ENCODE data around the gene MRM3.

The MRM3 gene

DNA sequence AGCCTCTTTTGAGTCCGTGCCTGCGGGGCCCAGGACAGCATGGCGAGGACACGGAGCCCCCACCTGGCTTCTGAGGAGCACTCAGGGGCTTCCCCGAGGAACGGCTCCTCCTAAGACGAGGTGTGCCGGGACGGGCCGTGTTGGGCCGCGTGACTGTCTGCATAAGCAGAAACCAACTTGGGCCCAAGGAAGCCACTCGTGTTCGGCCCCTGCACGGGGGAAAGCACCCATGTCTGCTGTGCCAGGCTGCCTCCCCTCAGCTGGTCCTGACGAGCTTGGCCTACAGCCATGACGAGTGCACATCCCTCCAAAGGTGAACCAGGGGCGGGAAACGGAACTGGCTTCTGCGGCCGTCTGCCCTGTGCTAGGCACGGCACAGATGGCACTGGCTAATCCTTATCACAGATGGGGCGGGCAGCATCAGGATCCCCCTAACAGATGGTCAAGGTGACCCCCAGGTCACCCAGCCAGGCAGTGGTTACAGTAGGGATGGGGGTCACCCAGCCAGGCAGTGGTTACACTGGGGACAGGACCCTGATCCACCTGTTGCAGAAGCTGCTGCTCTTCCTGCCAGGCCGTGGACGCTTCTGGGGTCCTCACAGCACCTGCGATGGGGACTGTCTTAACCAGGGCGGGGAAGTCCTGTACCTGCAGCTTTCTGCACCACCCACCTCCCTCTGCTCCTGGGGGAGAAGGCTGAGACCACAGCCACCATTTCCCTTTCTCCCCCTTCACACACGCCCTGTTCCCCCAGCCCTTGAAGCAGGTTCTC lies 25.6 kb downstream of the MRM3 start:
- Histone ChIP-seq H3K9ac (ENCODE audit: low read length) (no peak overlapping the region), H3K27ac (ENCODE audit: low read depth, low read length) (no peak overlapping the region), H2BK5ac (ENCODE audit: low read length) (no peak overlapping the region), H3K27me3 (ENCODE audit: insufficient read depth, low read length, poor library complexity) (no peaks in the 10 kb centered on the region), H3K4me3 (ENCODE audit: low read length) (no peak overlapping the region), H2BK120ac (ENCODE audit: low read depth, low read length) (no peak overlapping the region), H3K23ac (ENCODE audit: low read length) (no peak overlapping the region), H3K4me1 (ENCODE audit: control insufficient read depth, low read depth, low read length) (no peaks in the 10 kb centered on the region), H2BK15ac (replicated peaks; ENCODE audit: low read depth) (no peak overlapping the region), H4K8ac (ENCODE audit: low read depth, low read length) (no peak overlapping the region), H3K79me1 (ENCODE audit: low read length) (peaks cover 19% of the 10 kb centered on the region), H3K56ac (ENCODE audit: low read length) (no peak overlapping the region), H3K4me2 (ENCODE audit: low read length) (no peak overlapping the region), H3K36me3 (ENCODE audit: control insufficient read depth, insufficient read depth, low read length) (peaks cover 6% of the 10 kb centered on the region), H4K5ac (ENCODE audit: low read length) (no peak overlapping the region), H3K4ac (ENCODE audit: low read depth, low read length) (no peak overlapping the region), H3K79me2 (ENCODE audit: control insufficient read depth, insufficient read depth, low read length) (peaks cover 5% of the 10 kb centered on the region), H3K18ac (ENCODE audit: low read length) (no peak overlapping the region), H2AK5ac (ENCODE audit: low read length) (no peak overlapping the region)
- no CpG with 5 or more reads among the region's 28 CpGs for WGBS (ENCODE audit: extremely low coverage, insufficient coverage, low lambda C conversion rate)
- no peak for DNase-seq

- Histone ChIP-seq H3K27me3 (ENCODE audit: insufficient read depth, low read length, poor library complexity) (no peaks in the 10 kb centered on the region), H3K4me2 (ENCODE audit: low read length) (no peak overlapping the region), H3K56ac (ENCODE audit: low read length) (no peak overlapping the region), H3K4me3 (ENCODE audit: low read length) (no peak overlapping the region), H3K79me2 (ENCODE audit: control insufficient read depth, insufficient read depth, low read length) (peaks cover 7% of the 10 kb centered on the region), H3K23ac (ENCODE audit: low read length) (no peak overlapping the region), H3K4me1 (ENCODE audit: control insufficient read depth, low read depth, low read length) (no peaks in the 10 kb centered on the region), H3K79me1 (ENCODE audit: low read length) (peaks cover 23% of the 10 kb centered on the region), H3K36me3 (ENCODE audit: control insufficient read depth, insufficient read depth, low read length) (peaks cover 15% of the 10 kb centered on the region), H3K18ac (ENCODE audit: low read length) (no peak overlapping the region), H3K9ac (ENCODE audit: low read length) (no peak overlapping the region), H2BK15ac (replicated peaks; ENCODE audit: low read depth) (no peak overlapping the region), H2AK5ac (ENCODE audit: low read length) (no peak overlapping the region), H4K5ac (ENCODE audit: low read length) (no peak overlapping the region), H2BK5ac (ENCODE audit: low read length) (no peak overlapping the region), H4K8ac (ENCODE audit: low read depth, low read length) (no peak overlapping the region), H3K4ac (ENCODE audit: low read depth, low read length) (no peak overlapping the region), H2BK120ac (ENCODE audit: low read depth, low read length) (no peak overlapping the region), H3K27ac (ENCODE audit: low read depth, low read length) (no peak overlapping the region)
- no peak for DNase-seq
- WGBS (ENCODE audit: extremely low coverage, insufficient coverage, low lambda C conversion rate): no CpG with 5 or more reads among the region's 29 CpGs
Observed at GRCh38 chr17:811051-811784, 29.1 kb downstream of the MRM3 start.

DNA sequence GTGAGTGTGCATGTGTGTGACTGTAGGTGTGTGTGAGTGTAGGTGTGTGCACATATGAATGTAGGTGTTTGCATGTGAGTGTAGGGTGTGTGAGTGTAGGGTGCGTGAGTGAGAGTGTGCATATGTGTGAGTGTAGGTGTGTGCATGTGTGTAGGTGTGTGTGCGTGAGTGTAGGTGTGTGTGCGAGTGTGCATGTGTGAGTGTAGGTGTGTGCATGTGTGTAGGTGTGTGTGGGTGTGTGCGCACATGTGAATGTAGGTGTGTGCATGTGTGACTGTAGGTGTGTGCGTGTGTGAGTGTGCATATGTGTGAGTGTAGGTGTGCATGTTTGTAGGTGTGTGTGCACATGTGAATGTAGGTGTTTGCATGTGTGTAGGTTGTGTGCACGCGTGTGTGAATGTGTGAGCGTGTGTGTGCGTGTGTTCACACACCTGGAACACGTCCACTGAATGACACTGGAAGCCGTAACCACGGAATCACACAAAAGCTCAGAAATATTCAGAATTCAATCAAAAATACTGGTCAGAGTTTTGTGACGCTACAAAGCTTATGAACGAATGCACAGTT lies 30.6 kb downstream of the MRM3 start:
- Histone ChIP-seq H3K56ac (ENCODE audit: low read length) (no peak overlapping the region), H3K18ac (ENCODE audit: low read length) (no peak overlapping the region), H2AK5ac (ENCODE audit: low read length) (no peak overlapping the region), H3K27me3 (ENCODE audit: insufficient read depth, low read length, poor library complexity) (no peaks in the 10 kb centered on the region), H2BK5ac (ENCODE audit: low read length) (no peak overlapping the region), H3K4me2 (ENCODE audit: low read length) (no peak overlapping the region), H3K23ac (ENCODE audit: low read length) (no peak overlapping the region), H2BK120ac (ENCODE audit: low read depth, low read length) (no peak overlapping the region), H3K79me1 (ENCODE audit: low read length) (peaks cover 20% of the 10 kb centered on the region), H3K4ac (ENCODE audit: low read depth, low read length) (no peak overlapping the region), H3K4me1 (ENCODE audit: control insufficient read depth, low read depth, low read length) (no peaks in the 10 kb centered on the region), H3K9ac (ENCODE audit: low read length) (no peak overlapping the region), H4K8ac (ENCODE audit: low read depth, low read length) (no peak overlapping the region), H3K27ac (ENCODE audit: low read depth, low read length) (no peak overlapping the region), H4K5ac (ENCODE audit: low read length) (no peak overlapping the region), H3K4me3 (ENCODE audit: low read length) (no peak overlapping the region), H2BK15ac (replicated peaks; ENCODE audit: low read depth) (no peak overlapping the region), H3K36me3 (ENCODE audit: control insufficient read depth, insufficient read depth, low read length) (peaks cover 18% of the 10 kb centered on the region), H3K79me2 (ENCODE audit: control insufficient read depth, insufficient read depth, low read length) (peaks cover 7% of the 10 kb centered on the region)
- no peak for DNase-seq
- 100% methylated on average over 2 of the region's 14 CpGs for WGBS (ENCODE audit: extremely low coverage, insufficient coverage, low lambda C conversion rate)

DNA sequence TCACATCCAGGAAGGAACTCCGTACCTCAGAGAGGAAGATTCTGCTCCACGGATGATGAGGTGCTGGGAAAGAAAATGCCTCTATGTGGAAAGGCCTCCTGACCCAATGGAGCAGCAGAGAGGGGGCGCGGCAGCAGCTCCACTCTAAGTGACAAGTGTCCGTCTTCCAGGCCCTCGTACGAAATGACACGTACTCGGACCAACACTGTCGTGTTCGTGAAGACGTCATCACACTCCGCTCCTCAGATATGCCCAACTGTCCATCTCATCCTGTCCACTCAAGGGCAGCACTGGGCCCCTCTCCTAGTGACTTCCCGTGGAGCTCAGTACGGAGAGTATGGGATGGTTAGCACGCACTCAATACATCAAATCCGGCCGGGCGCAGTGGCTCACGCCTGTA lies 32.2 kb downstream of the MRM3 start:
- Histone ChIP-seq H3K36me3 (ENCODE audit: control insufficient read depth, insufficient read depth, low read length) (peaks cover 21% of the 10 kb centered on the region), H4K8ac (ENCODE audit: low read depth, low read length) (no peak overlapping the region), H2BK15ac (replicated peaks; ENCODE audit: low read depth) (no peak overlapping the region), H3K27ac (ENCODE audit: low read depth, low read length) (no peak overlapping the region), H3K4me2 (ENCODE audit: low read length) (no peak overlapping the region), H3K18ac (ENCODE audit: low read length) (no peak overlapping the region), H2BK5ac (ENCODE audit: low read length) (no peak overlapping the region), H3K9ac (ENCODE audit: low read length) (no peak overlapping the region), H3K56ac (ENCODE audit: low read length) (no peak overlapping the region), H2AK5ac (ENCODE audit: low read length) (no peak overlapping the region), H3K23ac (ENCODE audit: low read length) (no peak overlapping the region), H3K27me3 (ENCODE audit: insufficient read depth, low read length, poor library complexity) (no peaks in the 10 kb centered on the region), H4K5ac (ENCODE audit: low read length) (no peak overlapping the region), H2BK120ac (ENCODE audit: low read depth, low read length) (no peak overlapping the region), H3K4me1 (ENCODE audit: control insufficient read depth, low read depth, low read length) (no peaks in the 10 kb centered on the region), H3K4me3 (ENCODE audit: low read length) (no peak overlapping the region), H3K79me1 (ENCODE audit: low read length) (peaks cover 13% of the 10 kb centered on the region), H3K79me2 (ENCODE audit: control insufficient read depth, insufficient read depth, low read length) (peaks cover 5% of the 10 kb centered on the region), H3K4ac (ENCODE audit: low read depth, low read length) (no peak overlapping the region)
- DNase-seq: no peak
- WGBS (ENCODE audit: extremely low coverage, insufficient coverage, low lambda C conversion rate): no CpG with 5 or more reads among the region's 20 CpGs

GRCh38 chr17:819251-819650 lies 37.1 kb downstream of the MRM3 start:
- no peaks in the 10 kb centered on the region for H3K79me2 ChIP-seq (ENCODE audit: control insufficient read depth, insufficient read depth, low read length)
- H2BK120ac ChIP-seq (ENCODE audit: low read depth, low read length): no peak overlapping the region
- H3K4me1 ChIP-seq (ENCODE audit: control insufficient read depth, low read depth, low read length): no peaks in the 10 kb centered on the region
- WGBS (ENCODE audit: extremely low coverage, insufficient coverage, low lambda C conversion rate): no CpG with 5 or more reads among the region's 19 CpGs
- peaks cover 28% of the 10 kb centered on the region for H3K36me3 ChIP-seq (ENCODE audit: control insufficient read depth, insufficient read depth, low read length)
- no peak overlapping the region for H3K9ac ChIP-seq (ENCODE audit: low read length)
- peaks cover 3% of the 10 kb centered on the region for H3K79me1 ChIP-seq (ENCODE audit: low read length)
- no peak overlapping the region for H3K18ac ChIP-seq (ENCODE audit: low read length)
- no peaks in the 10 kb centered on the region for H3K27me3 ChIP-seq (ENCODE audit: insufficient read depth, low read length, poor library complexity)
- no peak overlapping the region for H3K56ac ChIP-seq (ENCODE audit: low read length)
- no peak overlapping the region for H3K4me3 ChIP-seq (ENCODE audit: low read length)
- DNase-seq: no peak
- no peak overlapping the region for H3K4me2 ChIP-seq (ENCODE audit: low read length)
- no peak overlapping the region for H2AK5ac ChIP-seq (ENCODE audit: low read length)
- H2BK15ac ChIP-seq (replicated peaks; ENCODE audit: low read depth): no peak overlapping the region
- no peak overlapping the region for H4K8ac ChIP-seq (ENCODE audit: low read depth, low read length)
- H4K5ac ChIP-seq (ENCODE audit: low read length): no peak overlapping the region
- H3K27ac ChIP-seq (ENCODE audit: low read depth, low read length): no peak overlapping the region
- H3K23ac ChIP-seq (ENCODE audit: low read length): no peak overlapping the region
- no peak overlapping the region for H3K4ac ChIP-seq (ENCODE audit: low read depth, low read length)
- H2BK5ac ChIP-seq (ENCODE audit: low read length): no peak overlapping the region
